MM.1S (cell line): ENCODE results near the gene MEGF11.

Experiments used
- DNase-seq: peaks from one replicate; pipeline ENCODE4 v3.0.0-alpha.2; 2015
- H2AFZ ChIP-seq: fragments of 300-600 bp; sonication (generic); 2 replicates; pipeline ENCODE4 v1.6.0; 2016; ENCODE audit warnings: antibody characterized with exemption, low read length
- H3F3A ChIP-seq: fragments of 300-600 bp; sonication (generic); 2 replicates; pipeline ENCODE4 v1.6.1; 2016; ENCODE audit warnings: mild to moderate bottlenecking, antibody characterized with exemption, low read length, moderate library complexity, mixed read lengths; ENCODE audit not compliant: insufficient read depth
- H3K27ac ChIP-seq: fragments of 300-600 bp; sonication (generic); 2 replicates; pipeline ENCODE4 v1.5.1; 2016; ENCODE audit warnings: mild to moderate bottlenecking, low read length
- H3K27me3 ChIP-seq: fragments of 300-600 bp; sonication (generic); replicated peaks from 2 replicates; pipeline ENCODE4 v1.6.0; 2016; ENCODE audit warnings: low read length; ENCODE audit not compliant: insufficient read depth
- H3K36me3 ChIP-seq: fragments of 300-600 bp; sonication (generic); replicated peaks from 2 replicates; pipeline ENCODE4 v1.6.1; 2016; ENCODE audit warnings: mild to moderate bottlenecking, low read length, mixed read lengths; ENCODE audit not compliant: insufficient read depth
- H3K4me1 ChIP-seq: fragments of 300-600 bp; sonication (generic); 2 replicates; pipeline ENCODE4 v1.6.1; 2016; ENCODE audit warnings: low read length, mixed read lengths
- H3K4me2 ChIP-seq: fragments of 300-600 bp; sonication (generic); 2 replicates; pipeline ENCODE4 v1.6.0; 2016; ENCODE audit warnings: low read depth, low read length
- H3K4me3 ChIP-seq: fragments of 300-600 bp; sonication (generic); 2 replicates; pipeline ENCODE4 v1.5.1; 2016; ENCODE audit warnings: low read length, mixed read lengths
- H3K79me2 ChIP-seq: fragments of 300-600 bp; sonication (generic); 2 replicates; pipeline ENCODE4 v1.6.1; 2016; ENCODE audit warnings: mixed run types, low read length, mixed read lengths
- H3K9ac ChIP-seq: fragments of 300-600 bp; sonication (generic); 2 replicates; pipeline ENCODE4 v1.6.1; 2016; ENCODE audit warnings: low read length, mixed read lengths
- H3K9me2 ChIP-seq: fragments of 300-600 bp; sonication (generic); replicated peaks from 2 replicates; pipeline ENCODE4 v1.6.1; 2016; ENCODE audit warnings: mild to moderate bottlenecking, low read length, mixed read lengths; ENCODE audit not compliant: insufficient read depth
- H3K9me3 ChIP-seq: fragments of 300-600 bp; sonication (generic); replicated peaks from 2 replicates; pipeline ENCODE4 v1.6.1; 2016; ENCODE audit warnings: mild to moderate bottlenecking, low read length, mixed read lengths; ENCODE audit not compliant: insufficient read depth
- H4K20me1 ChIP-seq: fragments of 300-600 bp; sonication (generic); 2 replicates; pipeline ENCODE4 v1.6.1; 2016; ENCODE audit warnings: mild to moderate bottlenecking, low read length, moderate library complexity, mixed read lengths; ENCODE audit not compliant: insufficient read depth
- CTCF ChIP-seq: fragments of 300-600 bp; sonication (generic); IDR thresholded peaks from 2 replicates; pipeline ENCODE4 v1.5.1; 2016; ENCODE audit warnings: antibody characterized with exemption, low read length, mixed read lengths
- EZH2 ChIP-seq: fragments of 300-600 bp; sonication (generic); optimal IDR thresholded peaks from 2 replicates; pipeline ENCODE3; 2017; ENCODE audit warnings: low read depth, mild to moderate bottlenecking, antibody characterized with exemption, low read length, mixed read lengths
- EZH2phosphoT487 ChIP-seq: fragments of 300-600 bp; sonication (generic); IDR thresholded peaks from 2 replicates; pipeline ENCODE4 v1.6.1; 2018; ENCODE audit warnings: antibody characterized with exemption, low read length

MEGF11 gene

GRCh38 chr15:65913631-65914199 is 339.8 kb downstream of the MEGF11 start:
- H3K27ac ChIP-seq = no peak overlapping the region
- TF ChIP-seq EZH2 (no peak), CTCF (no peak)

DNA sequence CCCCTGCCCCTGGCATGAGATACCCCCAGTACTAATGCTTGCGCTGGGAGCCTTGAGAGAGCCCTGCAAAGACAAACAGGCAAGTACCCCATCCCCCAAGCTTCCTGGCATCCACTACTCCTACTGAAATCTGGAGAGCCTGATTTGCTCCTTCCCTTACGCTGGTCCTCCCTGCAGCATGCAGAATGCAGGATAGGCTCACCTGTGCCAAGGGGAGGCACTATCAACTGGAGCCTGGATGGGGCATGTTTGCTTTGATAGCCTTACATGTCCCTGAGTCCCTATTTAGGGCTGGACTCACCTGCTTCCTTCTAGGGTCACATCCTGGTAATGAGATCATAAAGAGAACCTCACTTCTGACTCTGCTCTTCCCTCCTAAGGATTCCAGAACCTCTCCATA is 341.3 kb downstream of the MEGF11 start:
- TF ChIP-seq CTCF = no peak
- TF ChIP-seq EZH2 = no peak
- no peak for TF ChIP-seq EZH2phosphoT487
- H3K9ac ChIP-seq = no peak overlapping the region
- no peak overlapping the region for H2AFZ ChIP-seq
- no peaks in the 10 kb centered on the region for H3K9me2 ChIP-seq
- no peaks in the 10 kb centered on the region for H3K27me3 ChIP-seq
- H3K79me2 ChIP-seq = no peaks in the 10 kb centered on the region
- H3F3A ChIP-seq = no peaks in the 10 kb centered on the region
- no peaks in the 10 kb centered on the region for H3K4me1 ChIP-seq
- H4K20me1 ChIP-seq = no peaks in the 10 kb centered on the region
- no peak for DNase-seq
- H3K4me3 ChIP-seq = no peak overlapping the region
- H3K36me3 ChIP-seq = no peaks in the 10 kb centered on the region
- H3K27ac ChIP-seq = no peak overlapping the region
- no peaks in the 10 kb centered on the region for H3K9me3 ChIP-seq
- H3K4me2 ChIP-seq = no peak overlapping the region

More at GRCh38 chr15:65913631-65914199, 339.8 kb downstream of the MEGF11 start:
- Histone ChIP-seq H3K9ac (no peak overlapping the region), H4K20me1 (no peaks in the 10 kb centered on the region), H3K9me3 (no peaks in the 10 kb centered on the region), H3K79me2 (no peaks in the 10 kb centered on the region), H3F3A (no peaks in the 10 kb centered on the region), H3K9me2 (no peaks in the 10 kb centered on the region), H3K36me3 (no peaks in the 10 kb centered on the region), H3K4me2 (no peak overlapping the region), H2AFZ (no peak overlapping the region), H3K27me3 (no peaks in the 10 kb centered on the region), H3K4me3 (no peak overlapping the region), H3K4me1 (no peaks in the 10 kb centered on the region)
- DNase-seq = no peak

DNA sequence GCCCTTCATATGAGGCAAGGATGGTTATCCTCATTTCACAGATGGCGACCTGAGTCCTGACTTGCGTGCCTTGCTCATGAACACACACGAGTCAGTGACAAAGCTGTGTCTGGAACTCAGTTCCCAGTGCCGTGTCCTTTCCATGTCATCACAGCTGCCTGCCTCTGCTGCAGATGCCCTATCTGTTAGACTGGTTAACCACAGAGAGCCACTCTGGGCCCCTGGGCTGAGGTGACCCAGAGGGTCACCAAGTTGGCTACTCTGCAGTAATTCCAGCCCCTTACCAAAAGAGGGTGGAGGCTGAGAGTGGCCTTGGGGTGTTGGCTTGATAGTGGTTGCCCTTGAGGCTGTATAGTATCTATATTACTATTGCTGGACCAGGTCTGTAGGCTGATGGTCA is 343.2 kb downstream of the MEGF11 start:
- Histone ChIP-seq H3K9me2 (no peaks in the 10 kb centered on the region), H3K9ac (no peak overlapping the region), H3K9me3 (no peaks in the 10 kb centered on the region), H3K27ac (no peak overlapping the region), H3K27me3 (no peaks in the 10 kb centered on the region), H3K4me3 (no peak overlapping the region), H2AFZ (no peak overlapping the region), H3K4me1 (no peaks in the 10 kb centered on the region), H3K79me2 (no peaks in the 10 kb centered on the region), H4K20me1 (no peaks in the 10 kb centered on the region), H3K36me3 (no peaks in the 10 kb centered on the region), H3K4me2 (no peak overlapping the region), H3F3A (no peaks in the 10 kb centered on the region)
- DNase-seq = no peak
- no peak for TF ChIP-seq CTCF
- no peak for TF ChIP-seq EZH2phosphoT487
- TF ChIP-seq EZH2 = no peak
